ENCODE results near the gene SERF1A. TPM values are rescaled to one million over a fixed set of nuclear protein-coding genes. Genes with fewer than 3 reads are reported as not detected.
"Not testable (repeated sequence)": the region's sequence is repeated elsewhere in the genome, so short reads cannot be mapped to it uniquely, and the experiment has no call there.

The SERF1A gene
- total RNA-seq (ENCODE audit: low replicate concordance): 5.2 and 13.7 TPM in 2 replicates

GRCh38 chr5:70900533-70901271 lies at the start of gene SERF1A:
Gene SERF1A, plus strand, starts transcription at chr5:70900669. Its CDS starts 201 bp downstream, at chr5:70900870.
- DNase-seq (ENCODE audit: low read depth); H3K4me3 ChIP-seq (ENCODE audit: low read depth, low read length): not testable (repeated sequence)

DNA sequence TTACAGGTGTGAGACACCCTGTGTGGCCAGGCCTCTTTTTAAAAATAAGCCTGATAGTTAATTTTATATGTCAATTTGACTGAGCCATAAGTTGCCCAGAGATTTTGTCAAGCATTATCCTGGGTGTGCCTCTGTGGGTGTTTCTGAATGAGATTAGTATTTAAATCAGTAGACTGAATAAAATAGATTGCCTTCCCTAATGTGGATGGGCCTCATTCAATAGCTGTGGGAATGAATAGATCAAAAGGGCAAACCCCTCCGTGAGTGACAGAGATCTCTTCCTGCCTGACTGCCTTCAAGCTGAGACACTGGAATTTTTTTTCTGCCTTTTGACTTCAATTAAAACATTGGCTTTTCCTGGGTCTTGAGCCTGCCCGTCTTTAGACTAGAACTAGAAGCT lies 33.7 kb upstream of the SERF1A start:
- H3K4me3 ChIP-seq (ENCODE audit: low read depth, low read length); DNase-seq (ENCODE audit: low read depth): not testable (repeated sequence)

- not testable (repeated sequence) for DNase-seq (ENCODE audit: low read depth)
These were observed 29.8 kb upstream of the SERF1A start for GRCh38 chr5:70870626-70871025.

DNA sequence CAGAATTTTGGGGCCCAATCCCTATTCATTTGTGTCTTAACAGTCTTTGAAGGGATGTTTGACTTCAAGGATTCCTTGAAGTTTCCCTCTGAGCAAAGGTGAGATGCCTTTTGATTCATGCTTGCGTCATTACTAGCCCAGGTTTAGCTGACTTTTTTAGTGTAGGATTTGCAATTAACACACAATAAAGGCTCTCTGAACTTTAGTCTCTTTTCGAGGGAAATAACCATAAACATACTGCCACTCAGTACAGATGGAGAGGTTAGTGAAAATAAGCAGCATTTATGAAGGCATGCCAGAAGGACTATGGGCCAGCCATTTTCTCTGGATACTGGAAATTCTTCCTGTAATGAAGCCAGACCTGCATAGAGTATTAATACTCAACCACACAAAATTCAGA lies 4.4 kb upstream of the SERF1A start:
- DNase-seq (ENCODE audit: low read depth); H3K4me3 ChIP-seq (ENCODE audit: low read depth, low read length): not testable (repeated sequence)

More at GRCh38 chr5:70870626-70871025, 29.8 kb upstream of the SERF1A start:
- H3K4me3 ChIP-seq (ENCODE audit: low read depth, low read length): not testable (repeated sequence)

DNA sequence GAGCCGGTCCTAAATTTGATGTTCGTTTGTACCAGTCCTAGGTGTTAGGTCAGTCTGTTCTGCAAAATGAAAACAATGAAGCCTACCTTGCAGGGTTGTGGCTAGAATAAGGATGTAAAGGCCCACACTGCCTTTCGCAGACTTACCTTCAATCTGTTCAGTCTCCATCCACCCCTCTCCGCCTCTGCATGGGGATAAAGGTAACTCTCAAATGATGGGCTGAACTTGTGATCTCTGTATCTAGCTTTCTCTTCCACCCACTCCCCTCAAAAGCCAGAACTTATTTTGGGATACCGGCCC lies 753 bp downstream of the SERF1A start:
- DNase-seq (ENCODE audit: low read depth); H3K4me3 ChIP-seq (ENCODE audit: low read depth, low read length): not testable (repeated sequence)

DNA sequence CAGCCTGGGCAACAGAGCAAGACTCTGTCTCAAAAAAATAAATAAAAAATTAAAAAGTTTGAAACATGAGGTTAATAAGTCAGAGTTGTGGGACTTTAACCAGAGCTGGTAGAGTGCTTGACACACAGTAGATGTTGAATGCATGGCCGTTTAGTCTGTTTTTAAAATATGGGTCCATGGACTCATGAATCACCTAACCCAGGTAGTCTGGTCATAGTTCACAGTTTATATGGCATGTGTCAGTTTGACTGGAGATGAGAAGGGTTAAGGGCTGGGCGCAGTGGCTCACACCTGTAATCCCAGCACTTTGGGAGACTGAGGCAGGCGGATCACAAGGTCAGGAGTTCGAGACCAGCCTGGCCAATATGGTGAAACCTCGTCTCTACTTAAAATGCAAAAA lies 6.2 kb downstream of the SERF1A start:
- DNase-seq (ENCODE audit: low read depth); H3K4me3 ChIP-seq (ENCODE audit: low read depth, low read length): not testable (repeated sequence)

DNA sequence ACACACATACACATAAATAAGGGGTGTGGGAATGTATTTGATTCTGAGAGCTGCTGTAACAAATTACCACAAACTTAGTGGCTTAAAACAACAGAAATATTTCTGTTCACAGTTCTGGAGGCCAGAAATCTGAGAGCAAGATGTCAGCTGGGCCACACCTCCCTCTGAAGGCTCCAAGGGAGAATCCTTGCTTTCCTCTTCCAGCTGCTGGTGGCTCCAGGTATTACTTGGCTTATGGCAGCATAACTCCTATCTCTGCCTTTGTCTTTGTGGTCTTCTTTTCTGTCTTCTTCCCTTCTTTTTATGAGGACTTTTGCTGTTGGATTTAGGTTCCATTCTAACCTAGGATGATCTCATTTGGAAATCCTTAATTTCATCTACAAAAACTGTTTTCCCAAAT lies 16.4 kb downstream of the SERF1A start:
- not testable (repeated sequence) for H3K4me3 ChIP-seq (ENCODE audit: low read depth, low read length); DNase-seq (ENCODE audit: low read depth)

DNA sequence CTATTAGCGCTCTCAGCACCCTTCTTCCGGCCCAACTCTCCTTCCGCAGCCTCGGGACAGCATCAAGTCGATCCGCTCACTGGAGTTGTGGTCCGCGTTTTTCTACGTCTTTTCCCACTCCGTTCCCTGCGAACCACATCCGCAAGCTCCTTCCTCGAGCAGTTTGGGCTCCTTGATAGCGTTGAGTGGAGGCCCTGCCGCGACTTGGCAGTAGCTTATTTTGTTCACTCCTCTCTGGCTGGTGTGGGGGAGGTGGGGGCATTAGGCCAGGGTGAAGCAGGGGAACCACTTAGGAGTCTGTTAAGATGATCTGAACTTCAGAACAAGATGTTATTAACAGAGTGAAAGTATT lies 24.7 kb downstream of the SERF1A start:
- DNase-seq (ENCODE audit: low read depth); H3K4me3 ChIP-seq (ENCODE audit: low read depth, low read length): not testable (repeated sequence)

DNA sequence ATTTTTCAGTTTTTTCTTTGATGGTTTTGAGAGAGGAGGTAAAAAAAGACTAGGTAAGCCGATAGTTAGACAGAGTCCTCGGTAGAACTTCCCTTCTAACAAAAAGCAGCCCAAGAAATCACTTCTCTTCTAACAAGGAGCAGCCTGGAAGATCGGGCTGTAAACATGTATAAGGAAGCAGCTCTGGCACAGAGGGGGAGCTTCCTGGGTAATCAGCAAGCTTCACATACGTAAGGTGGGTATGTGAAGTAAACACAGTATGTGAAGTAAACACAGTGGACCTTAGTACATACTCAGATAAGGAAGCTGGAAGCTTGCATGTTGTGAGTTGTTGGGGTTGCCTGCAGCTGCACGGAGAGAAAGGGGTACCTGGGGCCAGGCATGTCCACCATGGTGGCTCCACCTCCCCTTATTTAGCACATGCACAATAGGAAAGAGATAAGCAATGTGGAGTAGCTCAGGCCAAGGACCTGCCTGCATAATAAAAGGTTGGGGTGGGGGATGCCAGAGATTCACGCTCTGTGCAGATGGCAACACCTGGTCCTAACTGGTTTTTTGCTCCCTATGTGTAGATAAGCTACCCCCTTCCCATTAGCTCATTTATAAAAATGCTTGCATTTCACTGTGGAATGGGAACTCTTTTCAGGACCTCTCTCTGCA lies 31.4 kb downstream of the SERF1A start:
- DNase-seq (ENCODE audit: low read depth); H3K4me3 ChIP-seq (ENCODE audit: low read depth, low read length): not testable (repeated sequence)

GRCh38 chr5:70932560-70932959 lies 32.1 kb downstream of the SERF1A start:
- not testable (repeated sequence) for DNase-seq (ENCODE audit: low read depth); H3K4me3 ChIP-seq (ENCODE audit: low read depth, low read length)

DNA sequence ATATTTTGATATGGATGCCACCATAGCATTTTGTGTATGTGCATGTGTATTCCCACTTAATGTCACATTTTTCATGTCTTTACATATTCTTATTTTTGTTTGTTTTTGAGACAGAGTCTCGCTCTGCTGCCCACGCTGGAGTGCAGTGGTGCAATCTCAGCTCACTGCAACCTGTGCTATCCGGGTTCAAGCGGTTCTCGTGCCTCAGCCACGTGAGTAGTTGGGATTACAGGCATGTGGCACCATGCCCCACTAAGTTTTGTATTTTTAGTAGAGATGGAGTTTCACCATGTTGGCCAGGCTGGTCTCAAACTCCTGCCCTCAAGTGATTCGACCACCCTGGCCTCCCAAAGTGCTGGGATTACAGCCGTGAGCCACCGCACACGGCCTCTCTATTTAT lies 52.6 kb downstream of the SERF1A start:
- not testable (repeated sequence) for H3K4me3 ChIP-seq (ENCODE audit: low read depth, low read length); DNase-seq (ENCODE audit: low read depth)

Small RNA genes within 50 kb of the gene (small RNA-seq; reads per million reads assigned to genes)
- gene CDH12P1: not detected

Other genes starting within 250 kb of the SERF1A start
- 21.3 and 39.4 TPM in 2 replicates for gene SMN1, start 24.4 kb downstream of the SERF1A start, total RNA-seq (ENCODE audit: low replicate concordance)
- gene NAIP, start 124.7 kb downstream of the SERF1A start, total RNA-seq (ENCODE audit: low replicate concordance): 4.3 and 6.8 TPM in 2 replicates
- gene GTF2H2, start 167.0 kb downstream of the SERF1A start, total RNA-seq (ENCODE audit: low replicate concordance): 33.2 and 43.5 TPM in 2 replicates